SK-N-SH treated with all-trans-retinoic acid at 6 μM for 48 hours (cell line): ENCODE results near the gene NRAS.

Experiments
- ATAC-seq: fragments of 200-7000 bp; cut with Tn5 transposase; 3 replicates; pipeline ENCODE4 v1.9.1; 2020; ENCODE audit warnings: mild to moderate bottlenecking, moderate library complexity
- CSDC2 ChIP-seq: fragments of 250-450 bp; sonication (Bioruptor Pico); IDR thresholded peaks from 2 replicates; pipeline ENCODE4 v1.5.0; 2020; ENCODE audit warnings: mild to moderate bottlenecking, moderate library complexity
- ESRRG ChIP-seq: fragments of 250-450 bp; sonication (Bioruptor Pico); IDR thresholded peaks from 2 replicates; pipeline ENCODE4 v1.6.1; 2021; ENCODE audit warnings: mild to moderate bottlenecking
- GLIS3 ChIP-seq: fragments of 250-450 bp; sonication (Bioruptor Pico); IDR thresholded peaks from 2 replicates; pipeline ENCODE4 v1.5.0; 2020; ENCODE audit warnings: mild to moderate bottlenecking, moderate library complexity
- ISL1 ChIP-seq: fragments of 250-450 bp; sonication (Bioruptor Pico); IDR thresholded peaks from 2 replicates; pipeline ENCODE4 v2.1.2; 2022; ENCODE audit warnings: mild to moderate bottlenecking, moderate library complexity
- PPARA ChIP-seq: fragments of 250-450 bp; sonication (Bioruptor Pico); IDR thresholded peaks from 2 replicates; pipeline ENCODE4 v1.5.0; 2020; ENCODE audit warnings: mild to moderate bottlenecking, borderline replicate concordance
- RARB ChIP-seq: fragments of 250-450 bp; sonication (Bioruptor Pico); IDR thresholded peaks from 2 replicates; pipeline ENCODE4 v1.8.0; 2021; ENCODE audit warnings: mild to moderate bottlenecking, moderate library complexity
- SNAI2 ChIP-seq: fragments of 250-450 bp; sonication (Bioruptor Pico); IDR thresholded peaks from 2 replicates; pipeline ENCODE4 v1.5.0; 2020; ENCODE audit warnings: mild to moderate bottlenecking, moderate library complexity
- TCF4 ChIP-seq: fragments of 250-450 bp; sonication (Bioruptor Pico); IDR thresholded peaks from 2 replicates; pipeline ENCODE4 v1.8.0; 2021; ENCODE audit warnings: mild to moderate bottlenecking, moderate library complexity, borderline replicate concordance
- TOX ChIP-seq: fragments of 250-450 bp; sonication (Bioruptor Pico); IDR thresholded peaks from 2 replicates; pipeline ENCODE4 v1.8.0; 2021; ENCODE audit warnings: mild to moderate bottlenecking, moderate library complexity, borderline replicate concordance
- ZC3H10 ChIP-seq: fragments of 250-450 bp; sonication (Bioruptor Pico); IDR thresholded peaks from 2 replicates; pipeline ENCODE4 v1.5.1; 2021; ENCODE audit warnings: mild to moderate bottlenecking, moderate library complexity
- ZFP3 ChIP-seq: fragments of 250-450 bp; sonication (Bioruptor Pico); IDR thresholded peaks from 2 replicates; pipeline ENCODE4 v1.5.0; 2020; ENCODE audit warnings: mild to moderate bottlenecking, moderate library complexity
- ZNF565 ChIP-seq: fragments of 450-650 bp; formaldehyde crosslinking; conservative IDR thresholded peaks from 2 replicates; pipeline ENCODE4 v1.5.0; 2020; ENCODE audit warnings: low read depth, mild to moderate bottlenecking, moderate library complexity
- ZNF70 ChIP-seq: fragments of 450-650 bp; formaldehyde crosslinking; IDR thresholded peaks from 2 replicates; pipeline ENCODE4 v1.5.0; 2020; ENCODE audit warnings: mild to moderate bottlenecking, moderate library complexity
- ZNF8 ChIP-seq: fragments of 450-650 bp; formaldehyde crosslinking; IDR thresholded peaks from 2 replicates; pipeline ENCODE4 v1.5.0; 2020; ENCODE audit warnings: mild to moderate bottlenecking, moderate library complexity
- TF ChIP-seq, protein P1 (sequence below): fragments of 250-450 bp; sonication (Bioruptor Pico); IDR thresholded peaks from 2 replicates; pipeline ENCODE4 v1.8.0; 2021; ENCODE audit warnings: low read depth, mild to moderate bottlenecking, moderate library complexity, borderline replicate concordance
- TF ChIP-seq, protein P2 (sequence below): fragments of 250-450 bp; sonication (Bioruptor Pico); IDR thresholded peaks from 2 replicates; pipeline ENCODE4 v1.5.1; 2021; ENCODE audit warnings: mild to moderate bottlenecking, moderate library complexity
- TF ChIP-seq, protein P3 (sequence below): fragments of 250-450 bp; sonication (Bioruptor Pico); IDR thresholded peaks from 2 replicates; pipeline ENCODE4 v1.5.0; 2020; ENCODE audit warnings: mild to moderate bottlenecking, moderate library complexity
- TF ChIP-seq, protein P4 (sequence below): fragments of 250-450 bp; sonication (Bioruptor Pico); IDR thresholded peaks from 2 replicates; pipeline ENCODE4 v1.8.0; 2020; ENCODE audit warnings: mild to moderate bottlenecking, moderate library complexity, borderline replicate concordance

Gene NRAS

DNA sequence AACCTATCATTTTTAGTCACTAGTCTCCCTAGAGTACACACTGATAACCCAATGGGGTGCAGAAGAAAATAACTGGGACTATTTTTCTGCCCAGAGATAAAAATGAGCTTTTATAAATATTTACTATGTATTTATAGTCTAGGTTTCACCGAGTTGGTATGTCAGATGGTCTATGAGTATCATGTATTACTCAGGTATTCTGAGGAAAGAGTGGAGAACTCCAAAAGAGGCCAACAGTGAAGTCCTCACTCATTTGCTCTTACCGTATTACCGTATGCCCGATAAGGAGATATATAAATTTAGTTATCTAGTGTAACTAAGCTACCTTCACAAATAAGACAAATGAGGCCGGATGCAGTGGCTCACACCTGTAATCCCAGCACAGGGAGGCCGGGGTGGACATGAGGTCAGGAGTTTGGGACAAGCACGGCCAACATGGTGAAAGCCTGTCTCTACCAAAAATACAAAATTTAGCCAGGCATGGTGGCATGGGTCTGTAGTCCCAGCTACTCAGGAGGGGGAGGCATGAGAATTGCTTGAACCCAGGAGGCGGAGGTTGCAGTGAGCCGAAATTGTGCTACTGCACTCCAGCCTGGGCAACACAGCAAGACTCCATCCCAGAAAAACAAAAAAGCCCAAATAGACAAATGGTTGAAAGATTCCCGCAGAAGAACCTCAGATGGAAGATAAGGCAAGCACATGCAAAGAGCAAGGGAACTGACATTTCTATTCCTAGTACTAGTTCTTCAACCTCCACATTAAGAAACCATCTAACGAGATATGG is 25.6 kb upstream of the NRAS start:
- no peak for ATAC-seq
- TF ChIP-seq SNAI2 (CRISPR knock-in tag) (no peak), ZNF70 (CRISPR knock-in tag) (no peak)
- TF ChIP-seq, protein P1, sequence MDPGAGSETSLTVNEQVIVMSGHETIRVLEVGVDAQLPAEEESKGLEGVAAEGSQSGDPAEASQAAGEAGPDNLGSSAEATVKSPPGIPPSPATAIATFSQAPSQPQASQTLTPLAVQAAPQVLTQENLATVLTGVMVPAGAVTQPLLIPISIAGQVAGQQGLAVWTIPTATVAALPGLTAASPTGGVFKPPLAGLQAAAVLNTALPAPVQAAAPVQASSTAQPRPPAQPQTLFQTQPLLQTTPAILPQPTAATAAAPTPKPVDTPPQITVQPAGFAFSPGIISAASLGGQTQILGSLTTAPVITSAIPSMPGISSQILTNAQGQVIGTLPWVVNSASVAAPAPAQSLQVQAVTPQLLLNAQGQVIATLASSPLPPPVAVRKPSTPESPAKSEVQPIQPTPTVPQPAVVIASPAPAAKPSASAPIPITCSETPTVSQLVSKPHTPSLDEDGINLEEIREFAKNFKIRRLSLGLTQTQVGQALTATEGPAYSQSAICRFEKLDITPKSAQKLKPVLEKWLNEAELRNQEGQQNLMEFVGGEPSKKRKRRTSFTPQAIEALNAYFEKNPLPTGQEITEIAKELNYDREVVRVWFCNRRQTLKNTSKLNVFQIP (CRISPR knock-in tag), result no peak
- TF ChIP-seq, protein P2, sequence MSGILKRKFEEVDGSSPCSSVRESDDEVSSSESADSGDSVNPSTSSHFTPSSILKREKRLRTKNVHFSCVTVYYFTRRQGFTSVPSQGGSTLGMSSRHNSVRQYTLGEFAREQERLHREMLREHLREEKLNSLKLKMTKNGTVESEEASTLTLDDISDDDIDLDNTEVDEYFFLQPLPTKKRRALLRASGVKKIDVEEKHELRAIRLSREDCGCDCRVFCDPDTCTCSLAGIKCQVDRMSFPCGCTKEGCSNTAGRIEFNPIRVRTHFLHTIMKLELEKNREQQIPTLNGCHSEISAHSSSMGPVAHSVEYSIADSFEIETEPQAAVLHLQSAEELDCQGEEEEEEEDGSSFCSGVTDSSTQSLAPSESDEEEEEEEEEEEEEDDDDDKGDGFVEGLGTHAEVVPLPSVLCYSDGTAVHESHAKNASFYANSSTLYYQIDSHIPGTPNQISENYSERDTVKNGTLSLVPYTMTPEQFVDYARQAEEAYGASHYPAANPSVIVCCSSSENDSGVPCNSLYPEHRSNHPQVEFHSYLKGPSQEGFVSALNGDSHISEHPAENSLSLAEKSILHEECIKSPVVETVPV (CRISPR knock-in tag), result no peak

DNA sequence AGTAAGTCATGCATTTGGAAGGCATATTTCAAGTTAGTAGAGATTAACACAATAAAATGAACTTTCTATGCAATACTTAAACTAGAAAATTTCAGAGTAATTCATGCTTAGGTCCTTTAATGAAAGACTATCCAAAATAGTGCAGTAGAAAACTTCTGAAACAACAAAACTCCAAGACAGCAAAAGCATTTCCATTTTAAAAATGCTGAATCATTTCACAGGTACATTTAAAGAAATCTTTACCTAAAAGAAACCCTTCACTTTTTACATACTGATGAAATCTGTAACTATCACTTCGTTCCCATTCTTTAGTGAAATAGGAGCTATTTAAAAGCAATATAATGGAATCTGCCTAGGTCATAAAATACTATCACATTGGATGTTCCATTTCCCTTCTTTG is 23.8 kb upstream of the NRAS start:
- ATAC-seq, result no peak

DNA sequence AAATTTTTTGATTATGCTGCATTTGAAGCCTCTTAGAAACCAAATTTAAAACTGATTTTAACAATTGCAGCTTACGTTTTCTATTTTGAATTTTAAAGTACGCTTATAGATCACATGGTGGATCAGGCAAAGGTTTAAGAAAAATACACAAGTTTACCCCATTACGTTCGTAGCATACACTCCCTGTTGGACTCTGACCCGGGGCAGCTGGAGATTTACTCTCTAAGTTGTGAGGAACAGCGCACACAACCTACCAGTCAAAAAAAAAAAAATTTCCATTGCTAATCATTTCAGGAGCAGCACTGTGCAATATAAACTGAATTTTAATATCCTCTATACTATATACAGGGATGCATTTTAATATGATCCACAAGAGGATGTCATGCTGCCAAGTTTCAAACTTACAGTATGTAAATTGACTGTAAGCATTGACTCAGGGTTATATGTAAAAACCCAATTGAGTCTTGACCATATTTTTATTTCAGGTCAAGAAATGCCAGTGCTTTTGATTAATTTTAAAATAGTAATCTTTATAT is 20.8 kb upstream of the NRAS start:
- ATAC-seq, result no peak
- TF ChIP-seq ISL1 (CRISPR knock-in tag) (no peak), ZNF565 (CRISPR knock-in tag) (no peak), GLIS3 (no peak), ZNF8 (CRISPR knock-in tag) (no peak), TOX (CRISPR knock-in tag) (no peak), SNAI2 (CRISPR knock-in tag) (no peak), RARB (CRISPR knock-in tag) (no peak), ZFP3 (CRISPR knock-in tag) (no peak), ESRRG (no peak), ZNF70 (CRISPR knock-in tag) (no peak), CSDC2 (CRISPR knock-in tag) (no peak), PPARA (CRISPR knock-in tag) (no peak)
- TF ChIP-seq, protein P3, sequence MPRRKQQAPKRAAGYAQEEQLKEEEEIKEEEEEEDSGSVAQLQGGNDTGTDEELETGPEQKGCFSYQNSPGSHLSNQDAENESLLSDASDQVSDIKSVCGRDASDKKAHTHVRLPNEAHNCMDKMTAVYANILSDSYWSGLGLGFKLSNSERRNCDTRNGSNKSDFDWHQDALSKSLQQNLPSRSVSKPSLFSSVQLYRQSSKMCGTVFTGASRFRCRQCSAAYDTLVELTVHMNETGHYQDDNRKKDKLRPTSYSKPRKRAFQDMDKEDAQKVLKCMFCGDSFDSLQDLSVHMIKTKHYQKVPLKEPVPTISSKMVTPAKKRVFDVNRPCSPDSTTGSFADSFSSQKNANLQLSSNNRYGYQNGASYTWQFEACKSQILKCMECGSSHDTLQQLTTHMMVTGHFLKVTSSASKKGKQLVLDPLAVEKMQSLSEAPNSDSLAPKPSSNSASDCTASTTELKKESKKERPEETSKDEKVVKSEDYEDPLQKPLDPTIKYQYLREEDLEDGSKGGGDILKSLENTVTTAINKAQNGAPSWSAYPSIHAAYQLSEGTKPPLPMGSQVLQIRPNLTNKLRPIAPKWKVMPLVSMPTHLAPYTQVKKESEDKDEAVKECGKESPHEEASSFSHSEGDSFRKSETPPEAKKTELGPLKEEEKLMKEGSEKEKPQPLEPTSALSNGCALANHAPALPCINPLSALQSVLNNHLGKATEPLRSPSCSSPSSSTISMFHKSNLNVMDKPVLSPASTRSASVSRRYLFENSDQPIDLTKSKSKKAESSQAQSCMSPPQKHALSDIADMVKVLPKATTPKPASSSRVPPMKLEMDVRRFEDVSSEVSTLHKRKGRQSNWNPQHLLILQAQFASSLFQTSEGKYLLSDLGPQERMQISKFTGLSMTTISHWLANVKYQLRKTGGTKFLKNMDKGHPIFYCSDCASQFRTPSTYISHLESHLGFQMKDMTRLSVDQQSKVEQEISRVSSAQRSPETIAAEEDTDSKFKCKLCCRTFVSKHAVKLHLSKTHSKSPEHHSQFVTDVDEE (CRISPR knock-in tag), result no peak
- TF ChIP-seq, protein P4, sequence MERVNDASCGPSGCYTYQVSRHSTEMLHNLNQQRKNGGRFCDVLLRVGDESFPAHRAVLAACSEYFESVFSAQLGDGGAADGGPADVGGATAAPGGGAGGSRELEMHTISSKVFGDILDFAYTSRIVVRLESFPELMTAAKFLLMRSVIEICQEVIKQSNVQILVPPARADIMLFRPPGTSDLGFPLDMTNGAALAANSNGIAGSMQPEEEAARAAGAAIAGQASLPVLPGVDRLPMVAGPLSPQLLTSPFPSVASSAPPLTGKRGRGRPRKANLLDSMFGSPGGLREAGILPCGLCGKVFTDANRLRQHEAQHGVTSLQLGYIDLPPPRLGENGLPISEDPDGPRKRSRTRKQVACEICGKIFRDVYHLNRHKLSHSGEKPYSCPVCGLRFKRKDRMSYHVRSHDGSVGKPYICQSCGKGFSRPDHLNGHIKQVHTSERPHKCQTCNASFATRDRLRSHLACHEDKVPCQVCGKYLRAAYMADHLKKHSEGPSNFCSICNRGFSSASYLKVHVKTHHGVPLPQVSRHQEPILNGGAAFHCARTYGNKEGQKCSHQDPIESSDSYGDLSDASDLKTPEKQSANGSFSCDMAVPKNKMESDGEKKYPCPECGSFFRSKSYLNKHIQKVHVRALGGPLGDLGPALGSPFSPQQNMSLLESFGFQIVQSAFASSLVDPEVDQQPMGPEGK (CRISPR knock-in tag), result no peak
- TF ChIP-seq, protein P1 (CRISPR knock-in tag), result no peak

More for the DNA sequence above, 23.8 kb upstream of the NRAS start:
- TF ChIP-seq TOX (CRISPR knock-in tag), result no peak
- TF ChIP-seq ZFP3 (CRISPR knock-in tag), result no peak
- TF ChIP-seq ZNF8 (CRISPR knock-in tag), result no peak
- no peak for TF ChIP-seq ESRRG
- TF ChIP-seq TCF4, result no peak
- TF ChIP-seq CSDC2 (CRISPR knock-in tag), result no peak
- TF ChIP-seq ZC3H10 (CRISPR knock-in tag), result no peak
